ENCODE results near the gene FBXL16.

The FBXL16 gene

DNA sequence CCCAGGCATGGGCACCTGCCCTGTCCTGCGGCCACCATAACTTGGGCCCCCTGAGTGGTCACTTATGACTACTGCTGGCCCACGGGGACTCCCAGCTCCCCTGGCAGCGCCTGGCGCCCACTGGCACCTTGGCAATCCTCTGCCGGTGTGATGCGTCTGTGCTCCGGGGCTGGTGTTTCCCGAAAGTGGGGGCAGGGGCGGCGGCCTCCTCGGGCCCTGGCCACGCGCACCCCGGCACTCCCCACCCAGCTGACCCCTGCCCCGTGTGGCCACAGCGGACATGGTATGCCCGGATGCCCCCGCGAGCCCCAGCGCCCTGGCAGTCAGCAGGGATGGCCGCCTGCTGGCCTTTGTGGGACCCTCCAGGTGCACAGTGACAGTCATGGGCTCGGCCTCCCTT is 48.1 kb downstream of the FBXL16 start:
- H3K4me3 ChIP-seq (ENCODE audit: low read depth, low read length): no peak overlapping the region
- no peak for DNase-seq (ENCODE audit: low read depth)
- TF ChIP-seq, protein P1, sequence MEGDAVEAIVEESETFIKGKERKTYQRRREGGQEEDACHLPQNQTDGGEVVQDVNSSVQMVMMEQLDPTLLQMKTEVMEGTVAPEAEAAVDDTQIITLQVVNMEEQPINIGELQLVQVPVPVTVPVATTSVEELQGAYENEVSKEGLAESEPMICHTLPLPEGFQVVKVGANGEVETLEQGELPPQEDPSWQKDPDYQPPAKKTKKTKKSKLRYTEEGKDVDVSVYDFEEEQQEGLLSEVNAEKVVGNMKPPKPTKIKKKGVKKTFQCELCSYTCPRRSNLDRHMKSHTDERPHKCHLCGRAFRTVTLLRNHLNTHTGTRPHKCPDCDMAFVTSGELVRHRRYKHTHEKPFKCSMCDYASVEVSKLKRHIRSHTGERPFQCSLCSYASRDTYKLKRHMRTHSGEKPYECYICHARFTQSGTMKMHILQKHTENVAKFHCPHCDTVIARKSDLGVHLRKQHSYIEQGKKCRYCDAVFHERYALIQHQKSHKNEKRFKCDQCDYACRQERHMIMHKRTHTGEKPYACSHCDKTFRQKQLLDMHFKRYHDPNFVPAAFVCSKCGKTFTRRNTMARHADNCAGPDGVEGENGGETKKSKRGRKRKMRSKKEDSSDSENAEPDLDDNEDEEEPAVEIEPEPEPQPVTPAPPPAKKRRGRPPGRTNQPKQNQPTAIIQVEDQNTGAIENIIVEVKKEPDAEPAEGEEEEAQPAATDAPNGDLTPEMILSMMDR (IDR thresholded peaks at IDR 0.05; ENCODE audit: low read depth, low read length): no peak
- TF ChIP-seq MYC (IDR thresholded peaks at IDR 0.05; ENCODE audit: low read depth, low read length) (no peak), POLR2A (IDR thresholded peaks at IDR 0.05; ENCODE audit: extremely low read depth, insufficient read length) (no peak)
- TF ChIP-seq, protein P2, sequence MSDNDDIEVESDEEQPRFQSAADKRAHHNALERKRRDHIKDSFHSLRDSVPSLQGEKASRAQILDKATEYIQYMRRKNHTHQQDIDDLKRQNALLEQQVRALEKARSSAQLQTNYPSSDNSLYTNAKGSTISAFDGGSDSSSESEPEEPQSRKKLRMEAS (IDR thresholded peaks at IDR 0.05; ENCODE audit: low read depth, low read length): no peak

DNA sequence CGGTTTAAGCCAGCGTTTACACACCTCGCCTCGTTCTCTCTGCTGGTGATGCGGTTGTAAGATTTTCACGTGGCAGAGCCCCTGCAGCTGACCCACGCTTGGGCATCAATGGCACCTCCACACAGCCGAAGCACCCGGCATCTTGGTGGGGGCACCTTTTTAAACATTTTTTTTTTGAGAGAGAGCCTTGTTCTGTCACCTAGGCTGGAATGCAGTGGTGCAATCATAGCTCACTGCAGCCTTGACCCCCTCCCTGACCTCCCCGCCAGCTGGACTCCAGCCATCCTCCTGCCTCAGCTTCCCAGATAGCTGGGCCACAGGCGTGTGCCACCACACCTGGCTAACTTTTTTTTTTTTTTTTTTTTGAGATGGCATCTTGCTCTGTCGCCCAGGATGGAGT is 51.6 kb downstream of the FBXL16 start:
- no peak for DNase-seq (ENCODE audit: low read depth)
- TF ChIP-seq, protein P1 (IDR thresholded peaks at IDR 0.05; ENCODE audit: low read depth, low read length): no peak
- no peak for TF ChIP-seq POLR2A (IDR thresholded peaks at IDR 0.05; ENCODE audit: extremely low read depth, insufficient read length)
- TF ChIP-seq, protein P2 (IDR thresholded peaks at IDR 0.05; ENCODE audit: low read depth, low read length): no peak
- TF ChIP-seq MYC (IDR thresholded peaks at IDR 0.05; ENCODE audit: low read depth, low read length): no peak
- no peak overlapping the region for H3K4me3 ChIP-seq (ENCODE audit: low read depth, low read length)

DNA sequence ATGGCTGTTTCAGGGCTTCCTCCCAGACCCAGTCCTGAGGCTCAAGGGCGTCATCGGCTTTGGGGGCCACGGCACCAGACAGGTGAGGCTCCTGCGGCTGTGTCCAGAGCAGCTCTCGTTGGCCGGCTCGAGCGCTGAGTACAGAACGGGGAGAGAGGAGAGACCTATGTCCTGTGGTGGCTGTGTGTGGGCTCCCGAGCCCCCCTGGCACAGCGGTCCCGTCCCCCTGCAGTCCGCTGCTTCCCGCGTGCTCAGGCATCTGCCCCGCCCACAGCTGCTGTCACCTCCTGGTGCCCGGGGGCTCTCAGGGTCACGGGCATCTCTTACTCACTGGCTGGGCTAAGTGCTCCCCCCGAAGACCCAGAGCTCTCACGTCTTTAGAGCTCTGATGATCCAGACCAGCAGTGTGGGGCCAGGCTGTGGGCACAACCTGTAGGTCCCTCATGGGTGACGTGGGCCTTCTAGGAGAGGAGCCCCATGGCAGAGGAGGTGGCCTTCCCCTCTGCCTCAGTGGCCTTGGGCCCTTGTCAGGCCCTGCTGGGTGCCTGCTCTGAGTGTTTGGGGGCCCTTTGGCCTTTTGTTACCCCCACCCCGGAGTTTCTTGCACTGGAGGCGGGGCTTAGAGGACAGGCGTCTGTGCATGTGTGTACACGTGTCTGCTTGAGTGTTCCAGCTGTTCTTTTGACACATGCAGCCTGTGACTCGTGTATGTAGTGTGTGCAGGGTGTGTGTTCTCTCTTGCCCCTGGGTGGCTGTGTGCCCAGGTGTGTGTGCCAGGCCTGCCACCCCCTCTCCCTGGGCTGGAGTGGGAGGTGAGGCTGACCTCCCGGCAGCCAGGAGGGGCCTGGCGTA is 52.9 kb downstream of the FBXL16 start:
- DNase-seq (ENCODE audit: low read depth): no peak
- TF ChIP-seq, protein P2 (IDR thresholded peaks at IDR 0.05; ENCODE audit: low read depth, low read length): no peak
- TF ChIP-seq MYC (IDR thresholded peaks at IDR 0.05; ENCODE audit: low read depth, low read length) (no peak), POLR2A (IDR thresholded peaks at IDR 0.05; ENCODE audit: extremely low read depth, insufficient read length) (no peak)
- TF ChIP-seq, protein P1 (IDR thresholded peaks at IDR 0.05; ENCODE audit: low read depth, low read length): no peak

DNA sequence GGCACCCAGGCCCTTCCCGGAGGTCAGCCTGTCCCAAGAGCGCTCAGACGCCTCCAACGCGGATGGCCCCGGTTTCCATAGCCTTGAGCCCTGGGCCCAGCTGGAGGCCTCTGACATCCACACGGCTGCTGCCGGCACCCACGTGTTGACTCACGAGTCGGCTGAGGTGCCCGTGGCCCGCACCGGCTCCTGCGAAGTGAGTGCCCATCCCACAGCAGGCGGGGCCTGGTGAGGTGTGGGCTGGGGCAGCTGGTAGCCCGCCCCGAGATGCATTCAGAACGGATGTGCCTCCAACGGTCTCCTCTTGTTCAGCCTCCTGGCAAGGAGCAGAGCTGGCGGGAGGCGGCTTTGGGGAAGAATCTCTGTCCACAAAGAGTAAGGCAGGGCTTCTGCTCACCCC is 53.8 kb downstream of the FBXL16 start:
- no peak for DNase-seq (ENCODE audit: low read depth)
- TF ChIP-seq, protein P2 (IDR thresholded peaks at IDR 0.05; ENCODE audit: low read depth, low read length): no peak
- TF ChIP-seq, protein P1 (IDR thresholded peaks at IDR 0.05; ENCODE audit: low read depth, low read length): no peak
- TF ChIP-seq MYC (IDR thresholded peaks at IDR 0.05; ENCODE audit: low read depth, low read length): no peak
- H3K4me3 ChIP-seq (ENCODE audit: low read depth, low read length): no peak overlapping the region

More for the DNA sequence above, 52.9 kb downstream of the FBXL16 start:
- H3K4me3 ChIP-seq (ENCODE audit: low read depth, low read length): no peak overlapping the region

DNA sequence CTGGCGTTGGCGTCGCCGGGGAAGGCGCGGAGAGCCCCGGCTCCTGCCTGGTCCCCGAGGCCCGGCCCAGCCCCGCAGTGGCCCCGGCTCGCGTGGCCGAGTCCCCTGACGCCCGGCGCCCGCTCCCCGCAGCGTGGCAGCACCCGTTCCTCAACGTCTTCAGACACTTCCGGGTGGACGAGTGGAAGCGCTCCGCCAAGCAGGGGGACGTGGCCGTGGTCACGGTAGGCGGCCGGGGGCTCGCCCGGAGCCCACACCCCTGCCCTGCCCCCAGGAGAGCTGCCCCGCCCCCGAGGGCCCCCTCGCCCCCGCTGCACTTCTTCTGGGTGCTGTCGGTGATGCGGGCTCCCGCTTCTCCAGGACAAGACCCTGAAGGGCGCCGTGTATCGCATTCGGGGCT is 56.0 kb downstream of the FBXL16 start:
- TF ChIP-seq MYC (IDR thresholded peaks at IDR 0.05; ENCODE audit: low read depth, low read length): no peak
- TF ChIP-seq POLR2A (IDR thresholded peaks at IDR 0.05; ENCODE audit: extremely low read depth, insufficient read length): no peak
- TF ChIP-seq, protein P1 (IDR thresholded peaks at IDR 0.05; ENCODE audit: low read depth, low read length): no peak
- TF ChIP-seq, protein P2 (IDR thresholded peaks at IDR 0.05; ENCODE audit: low read depth, low read length): no peak
- peak overlapping the region; percentile 40 for H3K4me3 ChIP-seq (ENCODE audit: low read depth, low read length)
- peak; percentile 36 for DNase-seq (ENCODE audit: low read depth)
